ENCODE results near the gene FSTL1. TPM values are rescaled to one million over a fixed set of nuclear protein-coding genes. Genes with fewer than 3 reads are reported as not detected.

The FSTL1 gene
- total RNA-seq, 6 experiments from 2014 or later = 32.8 to 50.0 (median 45.5) TPM

GRCh38 chr3:120446891-120447668 lies 3.7 kb downstream of the FSTL1 start:
- no peak overlapping the region for H3K4me3 ChIP-seq
- TF ChIP-seq CTCF (IDR thresholded peaks at IDR 0.05) (no peak), POLR2A (IDR thresholded peaks at IDR 0.05) (no peak)
- intact Hi-C loops (cut with DNase I) = no loop called here
- no peak overlapping the region for H3K27ac ChIP-seq
- 100% methylated on average over 1 of the region's 1 CpG for WGBS (ENCODE audit: insufficient coverage, low coverage, low lambda C conversion rate, missing lambda C conversion rate)
- DNase-seq = no peak
- peaks cover 0 to 4% (median 0%) of the 10 kb centered on the region in 4 donors for H3K4me1 ChIP-seq
- no peaks in the 10 kb centered on the region for H3K9me3 ChIP-seq
- no peak for ATAC-seq
- no peaks in the 10 kb centered on the region for H3K36me3 ChIP-seq
- H3K27me3 ChIP-seq = no peaks in the 10 kb centered on the region

GRCh38 chr3:120445654-120446053 lies 5.1 kb downstream of the FSTL1 start:
- Histone ChIP-seq H3K27ac (no peak overlapping the region), H3K9me3 (no peaks in the 10 kb centered on the region), H3K4me1 (peaks cover 0 to 16% (median 0%) of the 10 kb centered on the region in 4 donors), H3K27me3 (no peaks in the 10 kb centered on the region), H3K4me3 (no peak overlapping the region), H3K36me3 (no peaks in the 10 kb centered on the region)
- DNase-seq (no peak), ATAC-seq (no peak)
- no peak for TF ChIP-seq CTCF (IDR thresholded peaks at IDR 0.05)
- TF ChIP-seq POLR2A (IDR thresholded peaks at IDR 0.05) = no peak
- WGBS (ENCODE audit: insufficient coverage, low coverage, low lambda C conversion rate, missing lambda C conversion rate) = 94% methylated on average over 5 of the region's 5 CpGs
- intact Hi-C loops (cut with DNase I) = no loop called here

- intact Hi-C loops (cut with DNase I) = no loop called here
- Histone ChIP-seq H3K27me3 (no peaks in the 10 kb centered on the region), H3K4me3 (no peak overlapping the region), H3K36me3 (no peaks in the 10 kb centered on the region), H3K9me3 (no peaks in the 10 kb centered on the region), H3K27ac (no peak overlapping the region), H3K4me1 (peaks cover 0 to 18% (median 0%) of the 10 kb centered on the region in 4 donors)
- 50% methylated on average over 1 of the region's 1 CpG for WGBS (ENCODE audit: insufficient coverage, low coverage, low lambda C conversion rate, missing lambda C conversion rate)
- TF ChIP-seq POLR2A (IDR thresholded peaks at IDR 0.05) (no peak), CTCF (IDR thresholded peaks at IDR 0.05) (no peak)
- DNase-seq (no peak), ATAC-seq (no peak)
These were observed 7.1 kb downstream of the FSTL1 start for GRCh38 chr3:120443626-120444123.

- H3K27ac ChIP-seq = no peak overlapping the region
- ATAC-seq (no peak), DNase-seq (no peak)
- WGBS (ENCODE audit: insufficient coverage, low coverage, low lambda C conversion rate, missing lambda C conversion rate) = 67% methylated on average over 1 of the region's 2 CpGs
- H3K4me1 ChIP-seq = peaks cover 0 to 18% (median 0%) of the 10 kb centered on the region in 4 donors
- intact Hi-C loops (cut with DNase I) = no loop called here
- H3K36me3 ChIP-seq = no peaks in the 10 kb centered on the region
- H3K4me3 ChIP-seq = no peak overlapping the region
- no peaks in the 10 kb centered on the region for H3K9me3 ChIP-seq
- TF ChIP-seq POLR2A (IDR thresholded peaks at IDR 0.05) (no peak), CTCF (IDR thresholded peaks at IDR 0.05) (peak in 1 of 4 donors; percentile 27)
- no peaks in the 10 kb centered on the region for H3K27me3 ChIP-seq
These were observed 7.7 kb downstream of the FSTL1 start for GRCh38 chr3:120442975-120443517.

Measured in right lobe of liver (tissue), 6 donors.